ENCODE measurements around the gene SPATS2.
"Not testable (repeated sequence)": the region's sequence is repeated elsewhere in the genome, so short reads cannot be mapped to it uniquely, and the experiment has no call there.

SPATS2 gene

DNA sequence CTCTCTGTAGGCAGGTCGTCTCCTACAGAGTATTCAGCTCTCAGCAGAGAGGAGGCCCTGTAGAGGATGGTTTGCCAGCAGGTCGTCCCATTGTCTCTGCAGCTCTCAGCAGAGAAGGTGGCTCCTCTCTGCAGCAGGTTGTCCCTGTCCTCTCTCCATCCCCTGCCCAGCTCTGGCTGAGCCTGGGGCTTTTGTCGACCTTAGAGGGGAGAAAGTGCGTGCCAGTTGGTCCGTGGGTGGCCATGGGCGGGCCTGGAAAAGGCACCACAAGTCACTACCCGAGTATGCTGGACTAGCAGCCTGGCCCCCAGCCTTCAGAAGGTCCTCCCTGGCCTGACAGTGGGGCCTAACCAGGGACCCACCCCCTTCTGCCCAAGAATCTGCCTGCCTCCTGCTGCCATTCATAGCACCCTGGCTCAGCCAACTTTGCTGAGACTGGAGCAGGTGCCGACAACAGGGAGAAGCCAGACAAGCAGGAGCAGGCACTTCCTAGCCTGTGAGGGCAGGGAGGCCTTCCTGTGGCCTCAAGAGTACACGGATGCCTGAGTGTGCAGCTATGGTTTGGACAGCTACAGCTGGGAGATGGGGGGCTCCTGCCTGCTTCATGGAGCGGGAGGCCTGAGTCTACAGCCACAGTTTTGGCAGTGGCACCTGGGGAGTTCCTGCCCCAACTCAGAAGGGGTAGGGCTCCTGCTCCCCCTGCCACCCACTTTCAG, 111.8 kb downstream of the SPATS2 start:
- DNase-seq = no peak

DNA sequence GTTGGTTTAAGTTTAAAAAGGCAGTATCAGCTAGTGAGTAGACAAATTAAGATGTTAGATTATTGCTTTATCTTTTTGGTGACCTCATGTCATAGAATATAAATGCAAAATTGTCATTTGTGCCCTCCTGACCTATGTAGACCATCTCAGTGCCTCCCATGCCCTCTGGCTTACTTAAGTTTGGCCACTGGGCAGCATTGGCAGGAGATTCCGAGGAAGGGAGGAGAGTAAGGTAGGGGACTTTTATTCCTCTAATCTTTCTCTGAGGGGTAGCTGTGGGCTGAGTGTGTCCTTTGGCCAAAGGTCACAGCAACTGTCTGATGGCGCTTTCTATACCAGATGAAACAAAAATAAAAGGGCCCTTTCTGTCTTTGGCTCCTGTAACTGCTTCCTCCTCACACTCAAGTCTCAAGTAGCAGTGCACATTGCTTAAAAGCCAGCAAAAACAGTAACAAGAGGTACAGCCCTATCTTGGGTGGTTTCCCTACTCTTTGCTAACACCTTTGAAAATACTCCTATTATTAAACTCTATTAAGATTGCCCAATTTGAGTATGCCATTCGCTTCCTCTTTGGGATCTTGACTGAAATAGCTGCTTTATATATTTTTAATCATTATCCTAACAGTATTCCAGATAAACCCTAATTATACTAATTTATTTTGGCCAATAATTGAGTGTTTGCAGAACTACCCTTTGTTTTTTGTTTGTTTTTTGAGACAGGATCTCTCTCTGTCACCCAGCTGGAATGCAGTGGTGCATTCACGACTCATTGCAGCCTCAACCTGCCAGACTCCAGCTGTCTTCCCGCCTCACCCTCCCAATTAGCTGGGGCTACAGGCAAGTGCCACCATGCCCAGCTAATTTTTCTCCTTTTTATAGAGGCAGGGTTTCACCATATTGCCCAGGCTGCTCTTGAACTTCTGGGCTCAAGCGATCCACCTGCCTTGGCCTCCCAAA, 115.1 kb downstream of the SPATS2 start:
- DNase-seq = no peak

DNA sequence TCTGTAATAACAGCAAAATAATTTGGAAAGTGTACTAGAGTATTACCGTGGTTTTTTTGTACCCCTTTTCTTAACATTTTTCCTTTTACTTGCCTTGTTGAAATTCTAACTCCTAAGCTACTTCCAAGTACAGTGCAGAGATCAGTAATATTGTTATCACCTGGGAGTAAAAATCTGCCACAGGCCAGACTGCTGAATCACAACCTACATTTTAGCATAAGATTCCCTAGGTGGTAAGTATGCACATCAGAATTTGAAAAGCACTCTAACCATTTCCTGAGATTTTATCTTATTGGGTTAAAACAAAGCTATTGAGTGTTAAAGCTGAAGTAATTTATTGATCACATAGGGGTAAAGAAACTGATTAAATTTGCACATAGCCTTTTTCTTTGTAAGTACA, 116.4 kb downstream of the SPATS2 start:
- no peak for DNase-seq

DNA sequence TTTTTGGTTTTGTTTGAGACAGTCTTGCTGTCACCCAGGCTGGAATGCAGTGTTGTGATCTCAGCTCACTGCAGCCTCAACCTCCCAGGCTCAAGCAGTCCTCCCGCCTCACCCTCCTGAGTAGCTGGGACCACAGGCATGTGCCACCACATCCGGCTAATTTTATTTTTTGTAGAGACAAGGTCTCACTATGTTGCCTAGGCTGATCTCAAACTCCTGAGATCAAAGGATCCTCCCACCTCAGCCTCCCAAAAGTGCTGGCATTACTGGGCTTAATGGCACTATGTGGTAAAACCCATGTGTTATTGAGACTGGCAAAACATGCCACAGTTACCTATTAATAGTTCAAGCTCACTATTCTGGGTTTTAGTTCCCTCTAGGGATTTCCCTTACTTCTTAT, 120.3 kb downstream of the SPATS2 start:
- no peak for DNase-seq

DNA sequence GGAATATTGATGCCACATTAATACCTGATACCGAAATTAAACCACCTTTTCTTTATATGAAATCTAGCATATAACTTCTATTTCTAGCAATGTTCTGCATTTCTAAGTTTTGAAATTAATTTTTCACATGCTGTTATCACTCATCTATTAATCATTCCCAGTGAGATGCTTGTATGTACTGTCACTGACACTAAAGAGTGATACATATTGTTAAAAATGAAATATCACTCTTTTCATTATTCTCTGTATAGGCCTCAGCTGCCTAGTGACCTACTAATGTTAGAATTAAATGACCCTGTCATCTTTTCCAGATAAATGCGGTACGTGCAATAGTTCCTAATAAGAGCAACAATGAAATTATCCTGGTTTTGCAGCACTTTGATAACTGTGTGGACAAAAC, 121.9 kb downstream of the SPATS2 start:
- DNase-seq = no peak

DNA sequence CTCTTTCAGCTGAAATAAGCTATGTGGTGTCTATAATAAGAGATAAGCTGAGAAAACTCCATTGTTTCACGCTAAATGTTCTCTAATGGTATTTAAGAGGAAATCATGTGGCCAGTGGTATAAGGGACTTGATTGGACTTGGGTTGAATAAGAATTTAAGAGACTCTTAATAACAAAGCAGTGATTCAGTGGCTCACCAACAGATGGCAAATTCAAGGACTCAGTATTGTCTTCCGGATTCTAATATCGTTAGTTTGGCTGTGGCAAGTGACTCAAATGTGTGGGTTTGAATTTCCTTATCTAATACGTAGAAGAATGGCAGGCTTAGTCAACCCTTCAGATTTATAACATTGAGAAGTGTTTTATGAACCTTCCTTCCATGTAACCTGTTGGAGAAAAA, 122.5 kb downstream of the SPATS2 start:
- DNase-seq = no peak

DNA sequence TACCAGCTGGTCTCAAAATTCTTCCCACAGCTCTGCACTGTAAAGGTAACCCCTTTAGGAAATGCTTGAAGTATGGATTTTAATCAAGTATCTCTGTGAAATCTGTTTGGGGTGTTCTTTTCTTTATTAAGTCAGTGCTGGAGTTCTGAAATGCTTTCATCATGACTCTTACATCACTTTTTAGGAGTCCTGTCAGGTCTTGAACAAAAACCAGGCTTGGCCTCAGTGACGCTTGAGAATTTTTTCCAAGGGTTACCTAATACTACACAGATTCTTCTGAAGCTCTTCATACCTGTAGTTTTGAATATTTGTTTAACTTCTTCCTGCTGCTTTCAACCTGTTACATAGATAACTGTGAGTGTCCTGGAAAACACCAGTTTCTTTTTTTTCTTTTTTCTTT, 124.6 kb downstream of the SPATS2 start:
- no peak for DNase-seq

DNA sequence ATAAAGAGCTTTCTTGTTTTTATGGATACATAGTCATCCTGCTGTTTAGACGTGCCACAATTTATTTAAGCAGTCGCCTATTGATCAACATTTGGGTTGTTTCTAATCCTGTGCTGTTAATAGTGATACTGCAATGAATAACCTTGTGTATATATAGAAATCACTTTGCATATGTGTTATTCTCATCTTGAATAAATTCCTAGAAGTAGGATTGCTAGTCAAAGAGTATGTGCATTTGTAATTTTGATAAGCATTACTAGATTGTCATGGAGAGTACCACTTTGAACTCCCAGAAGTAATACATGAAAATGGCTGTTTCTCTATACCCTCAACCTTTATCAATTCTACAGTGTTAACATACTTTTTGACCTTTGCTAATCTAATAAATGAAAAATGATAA, 126.6 kb downstream of the SPATS2 start:
- no peak for DNase-seq

DNA sequence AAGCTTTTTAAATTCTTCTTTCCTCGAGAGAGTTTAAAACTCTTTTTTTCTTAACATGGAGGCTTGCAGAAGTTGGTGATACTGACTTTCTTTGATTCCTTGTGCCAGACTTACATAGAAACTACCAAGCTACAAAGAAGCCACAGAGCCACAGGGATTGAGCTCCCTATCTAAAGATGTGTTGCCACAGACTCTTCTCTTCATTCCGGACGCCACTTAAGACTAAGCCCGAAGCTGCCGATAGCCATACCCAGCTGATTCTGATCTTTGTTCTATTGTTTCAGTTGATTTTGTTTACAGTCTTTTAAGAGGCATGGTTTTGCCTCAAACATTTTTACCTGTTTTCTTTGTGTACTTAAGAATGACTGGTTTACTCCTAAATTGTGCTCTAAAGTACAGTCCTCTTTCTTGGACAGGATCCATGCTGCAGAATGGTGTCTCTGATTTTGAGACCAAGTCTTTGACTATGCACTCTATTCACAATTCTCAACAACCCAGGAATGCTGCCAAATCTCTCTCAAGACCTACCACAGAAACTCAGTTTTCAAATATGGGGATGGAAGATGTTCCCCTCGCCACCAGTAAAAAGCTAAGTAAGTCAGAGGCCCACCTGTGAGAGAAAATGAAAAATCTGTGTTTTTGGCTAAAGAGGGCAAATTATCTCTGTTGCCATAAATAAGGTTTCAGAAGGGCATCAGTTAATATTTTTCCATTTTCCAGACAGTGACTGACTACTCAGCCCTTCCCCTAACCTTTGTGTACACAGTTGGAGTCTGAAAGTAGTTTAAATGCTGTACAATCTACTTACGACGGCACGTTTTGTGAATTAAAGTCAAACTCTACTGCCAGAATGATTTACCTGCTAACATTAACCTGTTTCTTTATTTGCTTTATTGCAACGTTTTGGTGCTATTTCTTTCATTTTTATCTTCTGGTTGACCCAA, 129.4 kb downstream of the SPATS2 start:
- DNase-seq = no peak

DNA sequence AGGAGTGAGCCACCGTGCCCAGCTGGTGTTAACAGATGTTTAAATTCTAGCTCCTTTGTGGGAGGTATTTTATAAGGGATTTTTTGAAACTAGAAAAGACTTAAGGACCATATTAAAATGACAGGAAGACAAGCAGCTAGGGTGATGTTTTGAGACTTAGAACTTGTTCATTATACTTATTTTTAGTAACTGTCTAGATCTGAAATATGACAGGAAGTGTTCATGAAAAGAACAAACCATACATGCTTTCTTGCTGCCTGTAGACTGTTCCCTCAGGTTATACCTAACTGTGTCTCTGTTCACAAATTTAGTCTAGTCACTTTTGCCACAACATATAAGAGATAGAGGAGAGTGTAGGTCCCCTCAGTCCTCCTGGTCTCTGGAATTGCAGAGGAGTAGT, 134.6 kb downstream of the SPATS2 start:
- no peak for DNase-seq

DNA sequence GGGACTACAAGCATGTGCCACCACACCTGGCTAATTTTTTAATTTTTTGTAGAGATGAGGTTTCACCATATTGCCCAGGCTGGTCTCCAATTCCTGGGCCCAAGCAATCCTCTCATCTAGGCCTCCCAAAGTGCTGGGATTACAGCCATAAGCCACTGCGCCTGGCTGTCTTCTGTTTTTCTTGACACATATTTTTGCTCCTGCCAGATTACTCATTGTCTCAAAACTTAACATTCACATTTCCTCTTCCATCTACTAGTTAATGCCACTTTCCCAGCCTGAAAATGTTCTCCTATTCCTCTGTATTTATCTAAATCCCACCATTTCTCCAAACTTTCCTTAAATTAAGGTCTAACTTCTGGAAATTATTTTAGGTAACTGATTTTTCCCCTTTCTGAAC, 135.3 kb downstream of the SPATS2 start:
- no peak for DNase-seq

DNA sequence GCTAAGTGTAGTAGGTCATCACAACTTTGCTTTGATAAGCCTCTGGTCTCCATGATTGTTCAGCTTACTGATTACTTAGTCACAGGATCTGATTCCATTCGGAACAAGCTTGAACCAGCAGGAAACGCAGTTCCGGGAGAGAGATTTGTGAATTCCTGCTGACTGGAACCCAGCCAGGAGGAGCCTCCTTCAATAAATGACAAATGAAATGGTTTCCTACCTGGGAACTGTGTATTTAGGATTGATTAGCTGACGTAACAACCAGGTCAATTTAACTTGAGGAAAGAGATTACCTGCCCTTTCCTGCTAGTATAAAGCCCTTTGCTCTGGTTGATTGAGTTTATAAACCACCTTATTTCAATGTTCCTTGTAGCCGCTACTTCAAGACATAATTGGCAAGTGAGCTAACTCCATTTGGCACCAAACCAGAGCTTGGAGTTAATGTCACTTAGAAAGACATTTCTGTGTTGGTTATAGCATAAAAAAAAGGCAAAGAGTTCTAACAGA, 136.5 kb downstream of the SPATS2 start:
- no peak for DNase-seq

DNA sequence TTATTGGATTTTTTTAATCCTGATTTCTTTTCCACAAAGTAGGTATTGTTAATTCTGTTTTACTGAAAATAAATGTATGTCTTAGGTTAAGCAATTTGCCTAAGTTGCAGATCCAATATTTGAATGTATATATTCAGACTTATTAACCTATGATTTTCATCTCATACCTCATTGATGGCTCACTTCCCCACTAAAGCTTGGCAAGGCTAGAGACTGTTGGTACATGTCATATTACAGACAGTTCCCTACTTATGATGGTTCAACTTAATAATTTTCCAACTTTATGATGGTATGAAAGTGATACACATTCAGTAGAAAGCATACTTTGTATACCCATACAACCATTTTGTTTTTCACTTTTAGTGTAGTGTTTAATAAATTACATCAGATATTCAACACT, 138.4 kb downstream of the SPATS2 start:
- DNase-seq = no peak

DNA sequence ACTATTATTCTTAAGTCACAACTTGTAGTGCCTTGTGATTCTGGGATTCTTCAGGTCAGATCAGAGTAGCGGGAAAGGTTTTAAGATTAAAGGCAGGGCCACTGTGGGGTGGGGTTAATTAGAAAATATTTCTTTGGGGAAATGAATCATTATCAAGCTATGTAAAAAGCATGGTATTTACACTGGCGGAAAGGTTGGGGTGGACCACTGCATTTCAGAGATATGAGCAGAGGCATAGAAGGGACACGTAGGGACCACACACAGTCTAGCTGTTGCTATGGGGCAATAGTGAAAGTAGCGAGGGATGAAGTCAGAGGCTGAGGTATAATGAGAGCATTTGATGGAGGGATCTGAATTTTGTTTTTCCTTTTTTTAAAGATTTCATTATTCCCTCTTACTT, 139.9 kb downstream of the SPATS2 start:
- no peak for DNase-seq

DNA sequence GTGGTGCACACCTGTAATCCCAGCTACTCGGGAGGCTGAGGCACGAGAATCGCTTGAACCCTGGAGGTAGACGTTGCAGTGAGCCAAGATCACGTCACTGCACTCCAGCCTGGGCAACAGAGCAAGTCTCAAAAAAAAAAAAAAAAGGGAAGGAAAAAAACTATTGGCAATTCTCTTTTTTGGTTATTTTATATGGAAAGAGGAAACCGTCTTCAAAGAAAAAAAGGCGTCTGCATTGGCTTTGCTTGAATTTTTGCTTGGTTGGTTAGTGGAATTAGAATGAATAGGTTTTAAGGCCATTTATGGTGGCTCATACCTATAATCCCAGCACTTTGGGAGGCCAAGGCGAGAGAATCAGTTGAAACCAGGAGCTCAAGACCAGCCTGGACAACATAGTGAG, 142.4 kb downstream of the SPATS2 start:
- not testable (repeated sequence) for DNase-seq

DNA sequence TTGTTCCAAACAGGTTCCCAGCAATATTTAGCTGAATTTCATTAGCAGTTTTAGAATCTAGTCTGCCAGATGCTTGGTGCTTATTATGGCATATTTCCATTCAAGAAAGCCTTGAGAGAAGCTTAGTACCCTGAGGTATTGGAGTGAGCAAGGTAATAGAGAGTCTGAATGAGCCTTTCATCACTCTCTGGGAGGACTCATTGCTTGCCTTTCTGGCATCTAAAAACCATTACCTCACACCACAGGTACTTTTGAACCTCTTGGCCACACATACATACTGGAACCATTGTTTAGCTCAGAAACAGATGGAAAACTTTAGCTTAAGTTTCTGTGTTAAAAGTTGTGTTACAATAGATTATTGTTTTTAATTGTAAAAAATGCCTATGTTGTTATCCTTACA, 144.1 kb downstream of the SPATS2 start:
- DNase-seq = no peak

DNA sequence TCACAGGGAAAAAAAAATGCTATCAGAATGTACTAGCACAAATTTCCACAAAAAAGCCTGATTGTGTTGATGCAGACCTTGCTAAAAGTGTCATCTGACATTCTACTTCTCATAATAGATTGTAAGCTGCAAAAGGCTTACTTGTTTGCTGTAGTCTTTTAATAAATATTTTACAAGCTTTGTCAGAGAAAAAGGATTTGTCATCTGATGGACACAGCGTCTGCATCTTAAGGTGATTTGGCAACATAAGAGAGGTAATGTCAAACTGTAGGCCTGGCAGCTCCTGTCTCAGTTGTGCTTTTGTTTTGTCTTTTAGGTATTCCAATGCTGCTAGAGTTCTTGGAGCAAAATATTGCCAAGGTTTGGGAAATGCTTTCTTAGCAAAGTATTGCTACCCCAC, 145.3 kb downstream of the SPATS2 start:
- no peak for DNase-seq

DNA sequence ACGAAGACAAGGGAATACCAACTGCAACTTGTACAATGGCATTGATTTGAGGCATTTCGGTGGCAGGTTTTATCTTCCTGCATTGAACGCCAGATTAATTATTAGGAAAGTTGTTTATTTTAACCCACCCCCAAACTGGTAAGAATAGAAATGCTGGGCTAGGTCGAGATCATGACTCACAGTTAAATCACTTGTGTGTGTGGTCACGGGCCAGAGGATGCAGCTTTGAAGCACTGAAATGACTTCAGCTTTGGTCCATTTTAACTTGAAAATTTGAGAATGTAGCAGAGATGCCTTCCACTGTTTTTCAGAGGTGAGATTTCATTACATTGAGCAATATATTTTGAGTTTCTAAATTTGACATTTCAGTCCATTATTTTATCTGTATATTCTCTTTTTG, 148.0 kb downstream of the SPATS2 start:
- no peak for DNase-seq

DNA sequence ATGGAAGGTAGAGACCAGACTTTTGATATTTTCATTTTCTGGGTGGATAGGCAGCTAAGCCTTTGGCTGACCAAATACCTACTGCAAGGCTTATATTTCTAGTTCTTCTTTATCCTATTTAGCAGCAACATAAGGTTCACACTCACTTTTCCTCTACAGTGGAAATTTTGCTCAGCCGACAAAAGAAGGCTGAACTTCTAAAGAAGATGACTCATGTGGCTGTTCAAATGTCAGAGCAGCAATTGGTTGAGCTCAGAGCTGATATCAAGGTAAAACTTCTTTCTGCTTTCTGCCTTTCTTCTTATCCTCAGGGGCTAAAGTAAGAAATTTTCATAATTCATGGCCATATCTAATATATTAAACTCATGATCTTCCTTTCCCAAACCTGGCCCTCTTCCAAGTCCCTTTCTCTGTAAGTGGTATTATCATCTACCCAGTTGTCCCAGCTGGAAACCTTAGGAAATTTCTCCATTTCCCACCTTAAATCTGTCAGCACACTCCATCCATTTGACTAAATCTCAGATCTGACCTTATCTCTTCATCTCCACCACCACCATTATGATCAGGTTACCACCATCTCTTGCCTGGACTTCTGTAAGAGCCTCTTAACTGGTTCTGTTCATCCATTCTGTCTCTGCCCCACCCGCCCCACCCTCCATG, 151.8 kb downstream of the SPATS2 start:
- DNase-seq = no peak

DNA sequence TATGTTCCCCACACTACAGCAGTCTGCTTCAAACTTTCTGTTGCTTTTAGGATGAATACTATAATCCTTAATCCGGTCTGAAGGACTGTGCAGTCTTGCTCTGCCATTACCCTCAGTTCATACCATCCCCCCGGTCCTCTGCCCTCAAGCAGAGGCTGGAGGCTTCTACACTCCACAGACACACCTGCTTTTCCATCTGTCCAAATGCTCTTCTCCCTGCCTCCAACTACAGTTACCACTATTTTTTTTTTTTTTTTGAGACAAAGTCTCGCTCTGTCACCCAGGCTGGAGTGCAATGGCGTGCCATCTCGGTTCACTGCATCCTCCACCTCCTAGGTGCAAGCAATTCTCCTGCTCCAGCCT, 152.3 kb downstream of the SPATS2 start:
- DNase-seq = no peak

DNA sequence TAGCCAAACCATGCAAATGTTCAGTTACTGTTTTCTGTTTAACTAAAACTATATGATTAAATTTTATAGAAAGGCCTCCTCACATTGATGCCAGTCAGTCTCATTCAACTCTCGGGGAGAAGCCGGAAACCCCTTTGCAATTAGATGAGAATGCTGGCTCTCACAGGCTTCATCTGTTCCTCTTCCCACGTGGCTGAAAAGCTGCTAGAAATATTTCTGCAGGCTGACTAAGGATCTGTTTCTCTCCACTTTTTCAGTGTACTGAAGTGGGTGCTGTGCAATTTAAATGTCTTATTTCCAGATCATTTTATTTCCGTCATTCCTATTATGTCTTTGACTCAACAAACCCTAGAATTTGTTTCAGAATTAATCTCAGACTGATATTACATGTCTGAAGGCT, 154.1 kb downstream of the SPATS2 start:
- DNase-seq = no peak

DNA sequence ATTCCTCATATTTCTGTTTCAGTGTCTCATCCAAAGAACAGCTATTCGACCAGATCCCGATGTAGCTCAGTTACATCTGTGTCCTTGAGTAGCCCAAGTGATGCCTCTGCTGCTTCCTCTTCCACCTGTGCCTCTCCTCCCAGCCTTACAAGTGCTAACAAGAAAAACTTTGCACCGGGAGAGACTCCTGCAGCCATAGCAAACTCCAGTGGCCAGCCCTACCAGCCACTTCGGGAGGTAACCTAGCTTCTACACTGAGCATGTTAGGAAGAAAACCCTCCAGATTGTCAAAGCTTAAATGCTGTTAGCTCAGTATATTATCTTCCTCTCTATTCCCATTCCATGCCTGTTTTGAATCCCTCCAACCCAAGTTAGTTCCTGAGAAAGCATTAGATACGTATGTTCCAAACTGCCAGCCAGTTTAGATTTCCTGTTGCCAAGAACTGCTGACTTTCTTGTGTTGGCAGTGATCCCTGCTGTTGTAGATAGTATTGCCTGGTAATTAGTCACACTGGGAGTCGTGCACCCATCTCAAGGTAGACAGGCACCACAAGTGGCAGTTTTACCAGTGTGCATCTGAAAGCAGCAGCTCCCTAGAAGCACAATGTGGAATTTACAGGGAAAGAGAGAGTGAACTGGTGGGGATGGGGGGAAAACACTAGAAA, 157.5 kb downstream of the SPATS2 start:
- no peak for DNase-seq

Measured in NCI-H1048 (cell line).